Endothelial cell of umbilical vein (primary cell): ENCODE measurements around the gene HTR2B. TPM values are rescaled to one million over a fixed set of nuclear protein-coding genes. Genes with fewer than 3 reads are reported as not detected.

Experiments
- BruUV-seq: library from RNA; stranded (reverse); fragments of 400-500 nt; replicated peaks from 2 replicates; lab custom pipeline; 2021; lab: Mats Ljungman, UMichigan
- CTCF ChIA-PET: fragments of 300-600, 350-600 bp; sonication (Branson Sonifier 250); formaldehyde crosslinking; loops from one replicate; lab custom pipeline; 2021; ENCODE audit warnings: antibody characterized with exemption, inconsistent platforms; lab: Charles Lee
- POLR2A ChIA-PET: fragments of 300-600, 350-600 bp; sonication (Branson Sonifier 250); formaldehyde crosslinking; loops from one replicate; lab custom pipeline; 2021; ENCODE audit warnings: antibody characterized with exemption, inconsistent platforms; lab: Charles Lee
- DNase-seq: peaks from one replicate; pipeline ENCODE4 v3.0.0-alpha.2; 2011; ENCODE audit warnings: low read depth, low spot score
- FAIRE-seq: peaks from 2 replicates; lab custom pipeline; 2011; peaks lifted over from hg19 to GRCh38; lab: Jason Lieb, UNC
- H2AFZ ChIP-seq: 2 replicates; pipeline ENCODE4 v1.6.0; 2012; ENCODE audit warnings: low read depth, low read length, control low read depth, inconsistent platforms
- H3K27ac ChIP-seq: 2 replicates; pipeline ENCODE4 v1.5.1; 2011; ENCODE audit warnings: low read depth, mild to moderate bottlenecking, control low read depth, low read length, moderate library complexity; ENCODE audit not compliant: insufficient read depth
- H3K27me3 ChIP-seq, 2 experiments: 2 replicates each; pipeline versions ENCODE4 v1.6.0 to v1.6.1; 2011; ENCODE audit warnings: low read length in 2 of 2, mixed read lengths in 1 of 2; ENCODE audit not compliant: control insufficient read depth in 2 of 2, insufficient read depth in 2 of 2
- H3K36me3 ChIP-seq, 2 experiments: 2 replicates in 1 of 2; 3 replicates in 1 of 2; pipeline ENCODE4 v1.5.1; 2011; ENCODE audit warnings: low read length in 2 of 2, mild to moderate bottlenecking in 1 of 2, moderate library complexity in 1 of 2; ENCODE audit not compliant: control insufficient read depth in 2 of 2, insufficient read depth in 2 of 2; ENCODE audit errors: extremely low read depth in 1 of 2
- H3K4me1 ChIP-seq: 3 replicates; pipeline ENCODE4 v1.5.1; 2011; ENCODE audit warnings: mild to moderate bottlenecking, low read length; ENCODE audit not compliant: control insufficient read depth, insufficient read depth; ENCODE audit errors: extremely low read depth
- H3K4me2 ChIP-seq: 2 replicates; pipeline ENCODE4 v1.6.1; 2011; ENCODE audit warnings: low read length, control low read depth, mixed read lengths; ENCODE audit not compliant: insufficient read depth
- H3K4me3 ChIP-seq, 3 experiments: fragments of 200-600 bp in 1 of 3; sonication (generic), shearing (Covaris generic) in 1 of 3; replicated peaks in 1 of 3; 2 replicates each; pipeline ENCODE4 v1.5.1; 2011 to 2016; ENCODE audit warnings: control low read depth in 3 of 3, low read length in 3 of 3, mild to moderate bottlenecking in 2 of 3, inconsistent platforms in 1 of 3, low read depth in 1 of 3, moderate library complexity in 1 of 3; ENCODE audit not compliant: insufficient read depth in 1 of 3
- H3K79me2 ChIP-seq: 2 replicates; pipeline ENCODE4 v1.6.0; 2012; ENCODE audit warnings: low read length, inconsistent platforms; ENCODE audit not compliant: control insufficient read depth, insufficient read depth
- H3K9ac ChIP-seq: replicated peaks from 2 replicates; pipeline ENCODE3; 2011; ENCODE audit warnings: low read length, control low read depth; ENCODE audit not compliant: insufficient read depth; ENCODE audit errors: extremely low read depth
- H3K9me1 ChIP-seq: replicated peaks from 3 replicates; pipeline ENCODE4 v1.6.0; 2011; ENCODE audit warnings: mild to moderate bottlenecking, low read length; ENCODE audit not compliant: control insufficient read depth, insufficient read depth; ENCODE audit errors: extremely low read depth
- H3K9me3 ChIP-seq: replicated peaks from 2 replicates; pipeline ENCODE4 v1.5.1; 2012; ENCODE audit warnings: low read length, inconsistent platforms; ENCODE audit not compliant: control insufficient read depth, insufficient read depth
- H4K20me1 ChIP-seq: replicated peaks from 2 replicates; pipeline ENCODE3; 2011; ENCODE audit warnings: mild to moderate bottlenecking, low read length; ENCODE audit not compliant: control insufficient read depth, insufficient read depth; ENCODE audit errors: extremely low read depth
- CTCF ChIP-seq, 2 donors: IDR thresholded peaks; 1 replicate in 1 of 2; 2 replicates in 1 of 2; pipeline ENCODE4 v1.5.1; 2011; ENCODE audit warnings: low read length in 2 of 2, mild to moderate bottlenecking in 2 of 2, moderate library complexity in 2 of 2, control low read depth in 1 of 2, inconsistent platforms in 1 of 2, low read depth in 1 of 2; ENCODE audit not compliant: insufficient read depth in 1 of 2; ENCODE audit errors: extremely low read depth in 1 of 2
- EZH2 ChIP-seq: IDR thresholded peaks from 2 replicates; pipeline ENCODE4 v1.6.1; 2012; ENCODE audit warnings: borderline replicate concordance, low read depth, mild to moderate bottlenecking, moderate library complexity, low read length, inconsistent platforms; ENCODE audit not compliant: severe bottlenecking
- FOS ChIP-seq: IDR thresholded peaks from 2 replicates; pipeline ENCODE4 v1.6.1; 2011; ENCODE audit warnings: mild to moderate bottlenecking, low read length, moderate library complexity, borderline replicate concordance; ENCODE audit not compliant: insufficient read depth
- GATA2 ChIP-seq: IDR thresholded peaks from 2 replicates; pipeline ENCODE4 v1.7.0; 2011; ENCODE audit warnings: low read depth, mild to moderate bottlenecking, moderate library complexity, mixed read lengths, low read length; ENCODE audit not compliant: insufficient read length, insufficient read depth
- JUN ChIP-seq: IDR thresholded peaks from 2 replicates; pipeline ENCODE4 v1.6.1; 2011; ENCODE audit warnings: borderline replicate concordance, low read depth; ENCODE audit not compliant: insufficient read length, insufficient read depth
- MYC ChIP-seq: IDR thresholded peaks from one replicate; pipeline ENCODE4 v1.6.1; 2011; ENCODE audit warnings: mild to moderate bottlenecking, low read depth, low read length
- POLR2A ChIP-seq: IDR thresholded peaks from 2 replicates; pipeline ENCODE4 v1.6.1; 2012; ENCODE audit warnings: low read depth, mild to moderate bottlenecking, control low read depth, low read length
- POLR2AphosphoS5 ChIP-seq: IDR thresholded peaks from 2 replicates; pipeline ENCODE4 v1.6.1; 2012; ENCODE audit warnings: low read depth, mild to moderate bottlenecking, control low read depth, low read length, moderate library complexity; ENCODE audit not compliant: insufficient read depth
- dilution Hi-C: fragments of 300-500 bp; cut with MboI; formaldehyde crosslinking; loops from one replicate; pipeline ENCODE4 v1.15.0; 2019; ENCODE audit warnings: low sequenced_read_pairs; ENCODE audit not compliant: extremely low pct_ligation_motif_present
- intact Hi-C: fragments of 100-400 bp; cut with micrococcal nuclease; formaldehyde crosslinking; loops from one replicate; pipeline ENCODE4 v1.10.0; 2022
- polyA plus RNA-seq, 4 experiments: library from polyadenylated mRNA; depleted of rRNA in 3 of 4; stranded (reverse) in 3 of 4; unstranded in 1 of 4; fragments of >200 nt; gene quantifications; 2 replicates each; pipeline versions ENCODE4 v1.2.1 to v1.2.3, GENCODE V29; 2011 to 2012; ENCODE audit warnings: missing spikeins in 1 of 4
- total RNA-seq: library from RNA; stranded (reverse); gene quantifications from 2 replicates; pipeline ENCODE4 v1.2.3, GENCODE V29; 2021
- TF ChIP-seq, protein P1 (sequence below): IDR thresholded peaks from 2 replicates; pipeline ENCODE4 v1.6.1; 2011; ENCODE audit not compliant: insufficient read depth, insufficient read length

The HTR2B gene
- total and polyA plus RNA-seq, 2 donors (not counting 3 experiments of a cell fraction or from before 2014, with no cell fraction given) = 0.88 to 0.93 TPM

DNA sequence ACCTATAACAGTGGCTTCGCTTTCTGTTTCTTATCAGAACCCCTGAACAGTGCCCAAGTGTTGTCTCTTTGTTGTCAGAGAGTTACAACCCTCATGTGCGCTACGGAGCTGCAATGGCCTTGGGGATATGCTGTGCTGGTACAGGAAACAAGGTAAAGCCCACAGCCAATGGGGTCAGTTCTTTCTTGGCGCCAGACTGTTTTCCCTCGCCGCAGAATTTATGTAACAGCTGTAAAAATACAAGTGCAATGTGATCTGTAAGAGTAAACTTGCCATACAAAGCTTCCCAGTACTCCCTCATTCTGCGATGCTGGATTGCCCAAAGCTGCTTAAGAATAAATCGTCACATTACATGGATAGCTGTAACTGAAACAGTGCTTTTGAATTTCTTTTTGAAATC is 13.9 kb upstream of the HTR2B start:
- ChIA-PET CTCF (no interaction called here), POLR2A (no interaction called here)
- Histone ChIP-seq H3K79me2 (peaks cover 17% of the 10 kb centered on the region), H3K27ac (no peak overlapping the region), H3K27me3 (no peaks in the 10 kb centered on the region), H3K9me1 (no peaks in the 10 kb centered on the region), H3K9ac (no peak overlapping the region), H3K4me1 (peaks cover 10% of the 10 kb centered on the region), H2AFZ (no peak overlapping the region), H3K9me3 (no peaks in the 10 kb centered on the region), H3K4me2 (no peak overlapping the region), H4K20me1 (no peaks in the 10 kb centered on the region), H3K36me3 (peaks cover 0 to 4% of the 10 kb centered on the region in 2 experiments), H3K4me3 (no peak overlapping the region)
- intact Hi-C loops (no loop called here), dilution Hi-C loops (no loop called here)
- no TSS peak for BruUV-seq
- FAIRE-seq (no peak), DNase-seq (no peak)
- TF ChIP-seq EZH2 (no peak), GATA2 (no peak), POLR2A (no peak)

- Histone ChIP-seq H3K4me1 (peaks cover 33% of the 10 kb centered on the region), H3K36me3 (peaks cover 0 to 4% of the 10 kb centered on the region in 2 experiments), H3K4me3 (no peak overlapping the region), H3K9me1 (no peaks in the 10 kb centered on the region), H3K9ac (no peak overlapping the region), H4K20me1 (no peaks in the 10 kb centered on the region), H3K4me2 (no peak overlapping the region), H3K27me3 (no peaks in the 10 kb centered on the region), H2AFZ (no peak overlapping the region), H3K9me3 (no peaks in the 10 kb centered on the region), H3K27ac (no peak overlapping the region), H3K79me2 (peaks cover 36% of the 10 kb centered on the region)
- no peak for FAIRE-seq
- POLR2A ChIA-PET = interaction anchor here (0.6 kb wide), 1 partner anchor 317 kb away, joined by 10 read pairs; no protein-coding TSS in a partner anchor
- intact Hi-C loops (no loop called here), dilution Hi-C loops (no loop called here)
- no TSS peak for BruUV-seq
- no peak for TF ChIP-seq JUN
- TF ChIP-seq, protein P1, sequence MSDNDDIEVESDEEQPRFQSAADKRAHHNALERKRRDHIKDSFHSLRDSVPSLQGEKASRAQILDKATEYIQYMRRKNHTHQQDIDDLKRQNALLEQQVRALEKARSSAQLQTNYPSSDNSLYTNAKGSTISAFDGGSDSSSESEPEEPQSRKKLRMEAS = no peak
- TF ChIP-seq POLR2AphosphoS5 = no peak
- TF ChIP-seq MYC = no peak
- TF ChIP-seq GATA2 = no peak
- TF ChIP-seq EZH2 = no peak
- no peak for TF ChIP-seq FOS
- TF ChIP-seq CTCF (IDR thresholded peaks at IDR 0.05; ENCODE audit: extremely low read depth in 1 of 2, insufficient read depth in 1 of 2, low read depth in 1 of 2, low read length in 2 of 2) = no peak
- no peak for TF ChIP-seq POLR2A
- CTCF ChIA-PET = interaction anchor here (1.0 kb wide), 1 partner anchor 10 kb away, joined by 3 read pairs; no protein-coding TSS in a partner anchor
- peak; percentile 24 for DNase-seq
Observed at GRCh38 chr2:231134910-231135655, 10.2 kb upstream of the HTR2B start.
